ENCODE results near the gene KIAA1217.

Gene KIAA1217

GRCh38 chr10:24237801-24238395 is 29.0 kb downstream of the KIAA1217 start:
- in situ Hi-C loops (cut with MboI; ENCODE audit: low sequenced_read_pairs, unreplicated experiment) = no loop called here
- no peak for TF ChIP-seq CTCF (IDR thresholded peaks at IDR 0.05; ENCODE audit: borderline replicate concordance, control extremely low read depth, extremely low read depth, insufficient read depth, missing control alignments)
- no peak for DNase-seq (ENCODE audit: low spot score)

DNA sequence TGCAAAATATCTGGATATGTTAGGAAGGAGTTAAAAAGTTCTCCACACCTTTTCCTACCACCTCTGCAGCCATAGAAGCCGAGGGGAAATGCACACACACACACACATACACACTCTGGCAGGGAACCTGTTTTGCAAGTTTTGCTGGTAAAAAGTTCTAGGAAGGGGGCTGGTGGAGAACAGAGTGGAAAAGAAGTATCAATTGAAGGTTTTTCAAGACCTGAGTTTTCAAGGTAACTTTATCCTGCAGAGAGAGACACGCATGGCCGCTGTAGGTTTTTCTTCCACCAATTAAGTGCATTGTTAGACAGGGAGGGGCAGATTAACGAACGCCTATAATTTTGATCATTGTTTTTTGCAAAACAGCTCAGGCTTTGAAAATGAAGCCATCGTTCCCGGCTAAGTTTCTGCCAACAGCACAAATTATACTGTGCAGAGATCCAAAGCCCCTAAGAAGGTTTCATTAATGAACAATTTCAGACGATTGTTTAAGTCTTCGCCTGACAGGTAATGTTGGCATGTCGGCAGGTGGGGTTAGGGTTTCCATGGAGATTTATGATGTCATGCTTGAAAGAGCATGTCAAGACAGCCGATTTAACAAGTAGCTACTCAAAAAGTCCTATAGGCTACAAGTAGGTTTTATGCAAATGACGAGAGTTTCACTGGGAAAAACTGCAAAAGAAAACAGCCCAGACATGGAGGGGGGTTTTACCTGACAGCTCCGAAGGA is 29.7 kb downstream of the KIAA1217 start:
- TF ChIP-seq CTCF (IDR thresholded peaks at IDR 0.05; ENCODE audit: borderline replicate concordance, control extremely low read depth, extremely low read depth, insufficient read depth, missing control alignments) = no peak
- in situ Hi-C loops (cut with MboI; ENCODE audit: low sequenced_read_pairs, unreplicated experiment) = no loop called here
- no peak for DNase-seq (ENCODE audit: low spot score)

GRCh38 chr10:24239289-24240040 is 30.5 kb downstream of the KIAA1217 start:
- DNase-seq (ENCODE audit: low spot score) = no peak
- in situ Hi-C loops (cut with MboI; ENCODE audit: low sequenced_read_pairs, unreplicated experiment) = no loop called here
- no peak for TF ChIP-seq CTCF (IDR thresholded peaks at IDR 0.05; ENCODE audit: borderline replicate concordance, control extremely low read depth, extremely low read depth, insufficient read depth, missing control alignments)

- in situ Hi-C loops (cut with MboI; ENCODE audit: low sequenced_read_pairs, unreplicated experiment) = no loop called here
- DNase-seq (ENCODE audit: low spot score) = no peak
- TF ChIP-seq CTCF (IDR thresholded peaks at IDR 0.05; ENCODE audit: borderline replicate concordance, control extremely low read depth, extremely low read depth, insufficient read depth, missing control alignments) = no peak
Observed at GRCh38 chr10:24240041-24240751, 31.3 kb downstream of the KIAA1217 start.

- TF ChIP-seq CTCF (IDR thresholded peaks at IDR 0.05; ENCODE audit: borderline replicate concordance, control extremely low read depth, extremely low read depth, insufficient read depth, missing control alignments) = no peak
- DNase-seq (ENCODE audit: low spot score) = no peak
- in situ Hi-C loops (cut with MboI; ENCODE audit: low sequenced_read_pairs, unreplicated experiment) = no loop called here
Observed at GRCh38 chr10:24241536-24242040, 32.6 kb downstream of the KIAA1217 start.

DNA sequence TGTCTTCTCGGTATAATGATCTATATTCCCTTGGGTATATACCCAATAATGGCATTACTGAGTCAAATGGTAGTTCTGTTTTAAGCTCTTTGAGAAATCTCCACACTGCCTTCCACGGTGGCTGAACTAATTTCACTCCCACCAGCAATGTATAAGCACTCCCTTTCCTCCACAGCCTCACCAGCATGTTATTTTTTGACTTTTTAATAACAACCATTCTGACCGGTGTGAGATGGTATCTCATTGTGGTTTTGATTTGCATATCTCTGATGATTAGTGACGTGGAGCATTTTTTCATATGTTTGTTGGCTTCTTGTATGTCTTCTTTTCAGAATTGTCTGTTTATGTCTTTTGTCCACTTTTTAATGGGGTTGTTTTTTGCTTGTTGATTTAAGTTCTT is 33.6 kb downstream of the KIAA1217 start:
- no peak for TF ChIP-seq CTCF (IDR thresholded peaks at IDR 0.05; ENCODE audit: borderline replicate concordance, control extremely low read depth, extremely low read depth, insufficient read depth, missing control alignments)
- in situ Hi-C loops (cut with MboI; ENCODE audit: low sequenced_read_pairs, unreplicated experiment) = no loop called here
- DNase-seq (ENCODE audit: low spot score) = no peak
